HG03039 (cell line): ENCODE results near the gene TMA7B.

ENCODE experiments used
- ATAC-seq: cut with Tn5 transposase; IDR thresholded peaks from one replicate; pipeline ENCODE4 v1.9.1; 2021; ENCODE audit warnings: mild to moderate bottlenecking, moderate library complexity; ENCODE audit not compliant: unreplicated experiment

The TMA7B gene

DNA sequence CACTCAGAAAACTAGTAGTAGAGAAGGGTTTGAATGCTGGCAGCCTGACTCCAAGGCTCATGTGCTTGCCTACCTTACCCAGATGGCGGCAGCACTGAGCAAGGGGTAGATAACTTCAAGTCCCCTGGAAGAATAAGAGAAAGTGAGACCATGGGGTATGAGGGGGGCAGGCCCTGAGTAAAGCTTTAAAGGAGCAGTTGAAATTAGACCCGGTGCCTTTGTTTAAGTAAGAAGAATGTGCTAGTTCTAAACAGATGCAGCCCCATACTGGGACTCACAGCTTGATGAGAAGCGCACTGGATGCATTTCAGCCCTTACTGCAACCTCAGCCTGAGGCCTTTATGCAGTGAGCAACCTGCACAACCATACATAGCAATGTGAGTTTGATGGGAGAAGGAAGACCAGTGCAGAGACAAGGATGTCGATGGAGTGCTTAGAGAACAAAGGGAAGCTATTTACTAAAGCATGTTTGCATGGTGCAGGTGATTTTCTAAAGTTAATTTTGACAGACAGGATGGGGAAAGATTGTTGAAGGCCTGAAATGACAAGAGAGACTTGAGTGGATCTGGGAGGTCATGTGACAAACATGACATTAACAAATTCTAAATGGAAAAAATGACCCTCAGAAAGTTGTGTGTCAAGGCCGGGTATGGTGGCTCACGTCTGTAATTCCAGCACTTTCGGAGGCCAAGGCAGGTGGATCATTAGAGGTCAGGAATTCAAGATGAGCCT lies 27.1 kb upstream of the TMA7B start:
- no peak for ATAC-seq

DNA sequence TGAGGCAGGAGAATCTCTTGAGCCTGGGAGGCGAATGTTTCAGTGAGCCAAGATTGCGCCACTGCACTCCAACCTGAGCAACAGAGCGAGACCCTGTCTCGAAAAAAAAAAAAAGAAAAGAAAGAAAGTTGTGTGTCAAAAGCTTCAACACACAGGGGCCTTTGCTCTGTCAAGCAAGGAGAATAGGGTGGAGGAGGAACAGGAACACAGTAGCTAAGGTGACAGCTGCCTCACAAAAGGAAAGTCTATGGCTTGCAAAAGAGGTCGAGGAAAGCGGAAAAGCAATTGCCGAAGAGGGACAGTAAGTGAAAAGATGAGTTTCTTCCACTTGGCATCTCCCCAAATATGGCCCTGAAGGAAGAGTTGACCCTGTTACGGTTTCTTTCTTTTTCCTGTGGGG lies 26.5 kb upstream of the TMA7B start:
- no peak for ATAC-seq

DNA sequence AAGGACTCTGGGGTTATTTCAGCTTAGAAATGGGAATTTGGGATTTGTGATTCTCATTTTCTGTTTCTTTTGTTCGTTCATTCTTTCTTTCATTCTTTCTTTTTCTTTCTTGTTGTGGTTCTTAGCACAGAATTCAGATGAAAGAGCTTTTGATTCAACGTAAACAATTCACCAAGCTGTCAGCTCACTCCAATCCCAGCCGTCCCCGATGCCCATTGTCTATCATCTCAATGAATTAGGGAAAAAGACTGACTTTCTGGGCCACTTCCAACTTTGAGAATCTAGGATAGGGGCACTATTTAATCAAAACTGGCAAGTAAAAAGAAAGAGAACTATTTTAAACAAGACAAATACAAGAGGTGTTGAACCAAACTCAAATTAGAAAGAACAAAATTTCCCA lies 25.1 kb upstream of the TMA7B start:
- no peak for ATAC-seq

DNA sequence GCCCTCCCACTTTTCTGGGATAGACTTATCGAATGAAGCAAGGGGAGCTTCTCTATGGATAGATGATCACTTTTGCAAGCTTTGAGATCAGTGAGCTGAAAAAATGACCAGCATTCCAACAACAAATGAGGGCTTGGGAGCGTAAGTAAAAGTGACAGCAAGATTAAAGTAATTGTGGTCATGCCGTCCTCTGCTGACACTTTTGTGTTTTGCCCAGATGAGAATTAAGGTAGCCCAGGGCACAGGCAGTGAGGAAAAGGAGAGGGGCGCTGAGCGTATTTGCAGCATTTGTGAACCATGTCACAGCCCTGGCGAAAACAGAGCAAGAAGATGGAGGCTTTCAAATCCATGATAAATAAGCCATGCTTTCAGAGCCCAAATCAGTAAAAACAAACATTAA lies 24.6 kb upstream of the TMA7B start:
- no peak for ATAC-seq

DNA sequence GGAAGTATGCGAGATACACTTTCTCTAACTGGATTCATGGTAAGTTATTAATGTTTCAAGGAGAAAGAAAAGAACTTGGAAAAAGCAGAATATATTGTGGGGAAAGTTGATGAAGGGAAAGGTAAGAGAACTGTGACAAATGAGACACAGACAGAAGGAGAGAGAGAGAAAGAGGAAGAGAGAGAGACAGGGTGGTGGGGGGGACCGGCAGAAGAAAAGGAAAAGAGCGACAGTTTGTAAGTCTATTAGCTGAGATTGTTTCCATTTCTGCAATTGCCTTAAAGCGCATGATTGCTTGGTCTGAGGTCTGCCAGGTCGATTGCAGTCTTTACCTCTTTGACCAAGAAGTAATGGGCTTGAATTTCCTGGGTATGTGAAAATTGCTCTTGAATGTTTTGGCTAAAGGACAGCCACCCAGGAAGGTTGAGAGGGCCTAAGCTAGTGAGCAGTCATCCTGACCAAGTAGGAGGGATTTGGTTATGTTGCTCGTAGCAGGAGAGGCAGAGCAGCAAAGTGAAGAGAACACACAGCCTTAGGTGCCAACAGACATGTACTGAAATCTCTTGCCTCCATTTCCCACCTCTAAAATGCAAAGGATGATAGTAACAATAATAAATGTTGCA lies 23.6 kb upstream of the TMA7B start:
- no peak for ATAC-seq

DNA sequence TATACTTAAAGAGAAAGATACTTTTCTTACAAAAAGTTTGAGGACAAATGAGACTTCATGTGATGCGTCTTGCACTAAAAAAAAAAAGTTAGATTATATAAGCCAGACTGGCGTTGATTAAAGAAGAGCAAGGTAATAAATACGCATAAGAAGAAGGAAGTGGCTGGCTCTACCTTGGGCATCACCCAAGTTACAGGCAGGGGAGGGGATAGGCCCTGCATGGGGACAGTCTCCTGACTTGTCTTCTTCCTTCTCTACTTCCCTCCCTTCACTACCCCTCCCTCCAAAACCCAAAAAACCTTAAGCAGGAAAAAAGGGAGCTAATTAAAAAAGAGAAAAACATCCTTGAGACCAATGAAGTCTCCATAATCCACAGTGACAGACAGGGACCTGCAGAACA lies 22.3 kb upstream of the TMA7B start:
- ATAC-seq = no peak

DNA sequence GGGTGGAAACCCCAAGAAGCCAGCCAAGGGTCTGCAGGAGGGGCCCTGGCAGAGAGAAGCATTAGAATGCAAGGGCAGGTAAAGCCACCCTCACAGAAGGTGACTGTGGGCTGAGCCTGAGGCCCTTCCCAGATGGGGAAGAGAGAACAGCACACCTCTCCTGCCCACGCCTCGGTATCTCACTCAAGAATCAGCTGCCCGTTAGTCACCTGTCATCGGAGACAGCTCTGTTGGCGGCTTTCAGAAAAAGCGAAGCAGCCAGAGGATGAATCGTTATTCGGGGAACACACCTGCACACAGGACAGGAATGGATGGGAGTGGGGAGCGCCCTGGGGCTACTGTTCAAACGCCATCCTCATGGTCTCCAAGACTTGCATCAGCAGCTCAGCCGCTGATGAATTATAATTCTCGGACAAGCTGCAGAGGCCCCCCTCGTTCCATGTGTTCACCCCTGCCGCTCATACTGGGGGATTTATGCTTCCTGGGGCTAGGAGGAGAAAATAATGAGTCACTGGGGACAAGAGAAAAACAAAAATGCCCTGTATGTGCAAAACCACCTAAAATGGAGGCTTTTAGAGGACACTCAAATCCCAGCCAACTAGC lies 21.6 kb upstream of the TMA7B start:
- ATAC-seq = no peak

DNA sequence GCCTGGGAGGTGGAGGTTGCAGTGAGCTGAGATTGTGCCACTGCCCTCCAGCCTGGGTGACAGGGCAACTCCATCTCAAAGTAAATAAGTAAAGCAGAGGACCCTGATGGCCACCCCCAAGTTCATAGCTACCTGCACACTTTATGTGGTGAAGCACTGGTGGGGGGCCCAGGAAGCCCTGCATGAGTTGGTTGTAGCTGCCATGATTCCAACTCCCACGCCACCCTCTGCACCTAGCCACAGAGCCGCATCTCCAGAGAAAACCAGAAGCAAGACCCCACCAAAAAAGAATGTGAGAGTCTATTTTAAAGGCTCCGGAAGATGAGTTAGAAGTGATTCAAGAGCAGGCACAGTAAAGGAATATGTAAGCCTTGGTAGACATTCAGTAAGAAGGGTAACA lies 20.4 kb upstream of the TMA7B start:
- no peak for ATAC-seq

DNA sequence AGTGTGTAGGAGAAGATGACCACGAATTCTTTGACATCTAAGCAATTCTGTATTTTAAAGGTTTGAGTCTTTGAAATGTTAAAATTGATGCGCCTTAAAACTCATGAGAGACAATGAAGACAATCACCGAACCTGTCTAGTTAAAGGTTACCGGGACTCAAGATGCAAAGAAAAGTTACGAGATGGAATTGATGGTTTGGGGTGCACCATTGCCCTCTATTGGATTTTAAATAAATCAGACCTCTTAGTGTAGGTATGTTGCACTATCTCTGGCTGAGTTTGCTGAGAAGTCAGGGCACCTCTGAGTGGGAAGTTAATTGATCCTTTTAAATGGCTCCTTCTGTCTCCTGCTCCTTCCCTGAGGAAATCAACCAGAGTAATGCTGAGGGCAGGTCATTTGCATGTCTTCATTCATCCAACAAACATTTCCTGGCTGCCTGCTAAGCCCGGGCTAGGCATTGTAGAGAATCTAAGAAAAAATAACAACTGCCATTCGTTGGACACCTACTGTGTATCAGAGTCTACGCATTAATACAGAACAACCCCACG lies 19.4 kb upstream of the TMA7B start:
- ATAC-seq = no peak

DNA sequence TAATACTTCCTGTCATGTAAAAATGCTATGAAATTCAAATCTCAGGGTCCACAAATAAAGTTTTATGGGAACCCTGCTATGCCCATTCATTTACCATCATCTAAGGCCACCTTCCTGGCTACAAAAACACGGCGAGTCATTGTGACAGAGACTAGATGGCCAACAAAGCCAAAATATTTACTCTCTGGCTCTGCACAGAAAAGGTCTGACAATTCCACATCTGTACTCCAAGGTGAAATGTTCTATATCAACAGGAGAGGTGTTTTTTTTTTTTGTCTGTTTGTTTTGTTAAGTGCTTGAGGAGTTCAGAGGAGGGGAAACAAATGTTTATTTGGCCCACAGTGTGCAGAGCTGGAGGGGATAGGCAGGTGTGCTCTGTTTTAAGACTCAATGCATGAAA lies 18.6 kb upstream of the TMA7B start:
- no peak for ATAC-seq

DNA sequence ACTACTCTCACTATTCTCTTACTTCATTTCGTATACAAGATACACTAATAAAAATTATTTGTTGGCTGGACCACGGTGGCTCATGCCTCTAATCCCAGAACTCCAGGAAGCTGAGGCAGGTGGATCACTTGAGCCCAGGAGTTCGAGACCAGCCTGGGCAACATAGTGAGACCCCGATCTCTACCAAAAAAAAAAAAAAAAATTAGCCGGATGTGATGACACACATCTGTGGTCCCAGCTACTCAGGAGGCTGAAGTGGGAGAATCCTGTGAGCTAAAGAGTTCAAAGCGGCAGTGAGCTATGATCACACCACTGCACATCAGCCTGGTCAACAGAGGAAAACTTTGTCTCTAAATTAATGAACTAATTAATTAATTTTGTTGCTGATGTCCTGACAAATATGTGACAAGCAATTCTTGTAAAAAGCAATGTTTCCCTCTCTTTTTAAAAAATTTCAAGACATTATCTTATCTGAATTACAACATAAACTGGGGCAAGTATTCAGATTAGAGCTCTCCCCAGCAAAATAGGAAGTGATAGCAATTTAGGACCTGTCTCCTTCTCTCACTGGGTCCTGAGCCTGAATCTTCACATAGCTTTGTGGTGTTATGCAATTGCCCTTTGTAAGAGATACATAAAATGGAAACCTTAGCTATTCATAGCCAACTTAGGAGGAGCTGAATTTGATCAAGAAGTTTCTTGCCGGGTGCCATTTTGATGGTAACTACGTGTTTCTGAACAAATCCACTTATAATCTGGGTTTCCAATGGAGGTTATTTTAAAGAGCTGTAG lies 17.6 kb upstream of the TMA7B start:
- ATAC-seq = no peak

DNA sequence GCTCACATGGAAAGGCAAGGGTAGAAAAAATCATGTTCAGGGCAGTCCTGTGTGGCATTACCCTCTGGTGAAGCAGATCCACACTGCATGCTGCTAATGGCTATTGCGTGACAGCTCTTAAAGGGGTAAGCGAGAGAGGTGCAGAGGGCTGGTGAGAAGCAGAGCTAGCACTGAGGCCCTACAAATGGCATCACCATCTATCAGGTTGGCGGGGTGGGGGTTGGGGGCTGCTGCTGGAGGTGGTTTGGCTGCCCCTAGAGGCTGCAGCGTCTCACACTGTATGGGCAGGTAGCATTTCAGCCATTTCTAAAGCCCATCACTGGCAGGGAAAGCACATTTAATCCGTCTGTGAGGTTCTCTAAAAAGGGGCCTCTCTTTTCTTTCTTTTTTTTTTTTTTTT lies 16.9 kb upstream of the TMA7B start:
- no peak for ATAC-seq

DNA sequence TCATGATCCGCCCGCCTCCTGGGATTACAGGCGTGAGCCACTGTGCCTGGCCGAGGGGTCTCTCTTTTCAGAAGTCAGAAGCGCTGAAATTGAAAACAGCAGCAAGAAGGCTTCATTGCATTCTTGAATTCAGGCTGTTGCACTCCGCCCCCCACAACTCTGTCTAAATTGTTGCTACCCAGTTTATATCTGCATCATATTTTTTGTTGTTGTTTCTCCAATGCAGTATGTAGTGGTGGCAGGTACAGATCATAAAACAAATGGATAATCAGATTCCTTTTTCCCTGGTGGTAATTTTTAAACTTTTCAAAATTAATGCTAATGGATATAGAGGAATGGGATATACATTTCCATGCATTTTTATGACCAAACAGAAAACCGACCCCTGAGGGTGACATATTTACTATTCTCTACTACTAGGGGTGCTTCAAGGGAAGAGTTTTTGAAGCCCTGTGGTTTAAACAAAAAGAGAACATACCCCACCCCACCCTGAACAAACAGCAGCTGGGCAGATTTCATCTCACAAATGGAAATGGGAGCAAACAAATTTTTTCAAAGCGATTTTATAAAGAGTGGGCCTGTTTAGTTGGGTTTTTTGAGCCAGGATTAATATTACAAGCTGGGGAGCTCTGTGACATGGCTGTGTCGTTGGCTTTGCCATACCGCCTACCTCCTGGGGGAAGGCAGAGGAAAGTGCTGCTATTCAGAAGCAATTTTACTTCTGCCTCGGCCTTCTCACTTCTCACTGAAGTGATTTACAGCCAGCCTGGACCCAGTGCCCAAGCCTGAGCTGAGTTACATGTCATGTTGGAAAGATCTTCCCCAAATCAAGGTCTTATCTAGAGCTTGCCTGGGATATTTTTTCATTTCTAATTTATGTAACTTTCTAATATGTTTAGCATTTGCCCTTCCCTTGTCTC lies 16.0 kb upstream of the TMA7B start:
- no peak for ATAC-seq

DNA sequence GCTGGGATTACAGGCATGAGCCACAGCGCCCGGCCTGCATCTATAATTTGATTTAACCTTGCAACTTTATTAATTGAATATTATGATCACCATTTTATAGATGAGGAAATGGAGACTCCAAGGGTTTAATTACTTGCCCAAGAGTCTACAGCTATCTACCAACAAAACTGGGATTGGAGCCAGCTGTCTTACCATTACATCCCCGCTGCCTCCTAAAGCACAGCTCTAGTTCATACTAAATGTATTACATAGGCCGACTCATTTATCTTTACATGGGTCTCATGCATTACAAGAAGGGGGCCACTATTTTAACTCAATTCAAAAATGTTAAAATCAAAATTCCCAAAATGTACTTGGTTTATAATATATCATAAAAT lies 14.1 kb upstream of the TMA7B start:
- ATAC-seq = no peak

DNA sequence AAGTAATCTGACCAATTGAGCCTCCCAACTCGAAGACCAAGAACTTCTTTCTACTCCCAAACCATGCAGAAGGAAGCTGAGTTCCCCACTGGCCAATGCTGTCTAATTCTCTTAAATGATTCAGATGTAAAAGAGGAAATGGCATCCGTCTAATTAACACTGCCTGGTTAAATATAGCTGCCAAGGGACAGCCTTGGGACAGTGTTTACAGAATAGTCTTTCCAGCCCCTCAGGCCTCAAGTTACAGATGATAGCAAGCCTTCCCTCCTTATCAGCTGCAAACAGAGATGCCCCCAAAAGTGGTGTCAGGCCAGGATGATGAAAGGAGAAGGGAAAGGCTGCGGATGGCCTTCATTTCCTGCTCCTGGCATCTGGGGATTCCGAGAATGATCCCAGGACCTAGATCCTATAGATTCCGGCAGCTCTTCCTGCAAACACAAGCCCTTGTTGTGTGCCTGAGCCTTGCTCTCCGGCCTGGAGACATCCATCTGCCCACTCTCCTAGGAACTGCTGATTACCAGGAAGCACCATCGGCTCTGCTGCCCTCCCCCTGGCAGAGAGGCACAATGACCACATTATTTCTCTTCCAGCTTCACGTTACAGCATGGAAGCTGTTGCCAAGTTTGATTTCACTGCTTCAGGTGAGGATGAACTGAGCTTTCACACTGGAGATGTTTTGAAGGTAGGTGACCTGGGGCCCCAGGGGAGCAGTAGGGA lies 13.5 kb upstream of the TMA7B start:
- no peak for ATAC-seq

DNA sequence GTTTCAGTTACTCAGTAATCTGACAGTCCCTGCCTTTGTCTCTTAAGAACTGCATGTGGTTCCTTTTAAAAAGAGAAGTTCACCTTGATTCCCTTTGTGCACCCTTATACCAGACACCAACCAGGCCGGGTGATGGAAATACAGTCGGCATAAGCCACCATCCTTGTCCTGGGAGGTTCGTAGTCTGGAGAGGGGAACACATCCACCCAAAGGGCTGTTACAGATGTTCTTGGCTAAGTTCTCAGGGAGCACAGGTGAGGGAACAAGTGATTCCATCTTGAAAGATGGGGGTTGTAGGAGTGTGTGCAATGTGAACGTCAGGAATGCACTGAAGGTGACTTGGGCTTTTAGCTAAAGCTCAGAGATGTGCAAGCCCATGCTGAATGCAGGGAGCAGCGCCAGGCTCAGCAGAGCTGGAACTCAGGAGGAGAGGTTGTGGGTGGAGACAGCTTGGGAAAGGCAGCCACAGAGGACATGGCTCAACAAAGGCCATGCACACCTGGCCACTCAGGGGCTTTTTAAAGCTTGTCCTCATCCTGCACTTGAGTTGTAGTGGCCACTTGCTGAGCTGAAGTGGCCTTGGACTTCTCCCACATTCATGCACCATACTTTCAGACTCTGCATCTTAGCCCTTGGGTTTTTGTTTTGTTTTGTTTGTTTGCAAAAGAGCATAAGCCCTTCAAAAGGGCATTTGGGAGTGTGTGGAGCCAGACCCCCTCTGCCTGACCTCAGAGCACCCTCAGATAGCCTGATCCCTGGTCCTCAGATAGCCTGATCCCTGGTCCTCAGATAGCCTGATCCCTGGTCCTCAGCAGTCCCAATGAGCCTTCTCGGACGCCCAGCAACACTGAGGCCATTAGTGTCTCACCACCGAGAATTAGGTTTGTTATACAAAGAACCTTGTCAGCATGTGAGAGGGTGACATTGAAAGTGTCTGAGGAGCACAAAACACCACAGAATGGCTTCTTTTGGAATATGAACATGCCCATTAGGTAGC lies 12.7 kb upstream of the TMA7B start:
- ATAC-seq = no peak

DNA sequence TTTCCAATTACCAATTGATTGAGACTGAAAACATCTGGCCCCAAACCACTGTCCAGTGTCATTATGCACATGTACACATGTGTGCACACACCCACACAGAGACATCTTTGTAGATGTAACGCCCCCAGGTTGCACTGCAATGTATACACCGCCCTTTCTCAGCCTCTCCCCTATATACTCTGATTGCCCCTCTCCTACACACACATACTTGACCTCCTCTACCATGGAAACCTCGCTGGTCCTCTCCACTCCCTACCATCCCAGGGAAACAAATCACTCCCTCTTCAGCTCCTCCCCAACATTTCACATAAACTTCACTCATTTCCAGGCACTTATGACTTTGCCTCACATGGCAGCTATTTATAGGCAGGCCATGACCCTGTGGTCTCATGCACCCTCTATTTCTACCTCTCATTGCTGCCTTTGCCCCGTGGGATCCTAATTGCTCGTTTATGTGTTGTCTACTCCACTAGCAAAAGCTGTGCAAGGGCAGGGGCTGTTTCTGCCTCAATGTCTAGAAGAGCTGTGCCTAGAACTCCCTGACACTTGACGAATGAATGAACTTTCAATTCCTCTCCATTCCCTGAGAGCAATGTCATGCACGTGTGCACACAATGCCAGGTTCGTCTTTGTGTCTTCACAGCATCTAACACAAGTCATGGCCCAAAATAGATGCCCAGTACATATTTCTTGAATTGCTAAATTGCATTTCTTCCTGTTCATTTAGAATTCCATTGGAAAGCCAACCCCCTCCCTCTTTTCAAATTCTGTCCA lies 10.0 kb upstream of the TMA7B start:
- no peak for ATAC-seq
